NCI-H187 (cell line): ENCODE measurements around the gene FRMPD4.

Source experiments
- DNase-seq, 2 experiments: peaks; one replicate each; lab custom pipeline; 2025; lab: John Stamatoyannopoulos, UW

The FRMPD4 gene

DNA sequence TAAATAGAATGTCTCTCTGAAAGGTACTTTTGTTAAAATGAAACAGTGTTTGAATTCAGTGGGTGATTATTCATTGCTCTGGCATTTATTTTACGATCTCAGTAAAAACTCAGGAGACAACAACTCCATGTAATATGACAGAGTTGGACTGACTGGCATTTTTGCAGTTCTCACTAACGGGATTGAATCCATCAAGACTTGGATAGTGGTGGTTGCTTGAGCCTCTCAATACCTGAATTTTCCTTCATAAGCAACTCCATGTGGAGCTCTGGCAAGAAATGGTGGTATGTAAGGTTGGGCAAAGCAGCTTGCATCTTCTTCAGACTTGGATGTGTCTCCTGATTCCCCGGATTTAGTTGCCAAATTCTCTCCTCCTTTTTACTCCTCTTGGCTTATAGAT lies 72.7 kb downstream of the FRMPD4 start:
- DNase-seq, result no peak

DNA sequence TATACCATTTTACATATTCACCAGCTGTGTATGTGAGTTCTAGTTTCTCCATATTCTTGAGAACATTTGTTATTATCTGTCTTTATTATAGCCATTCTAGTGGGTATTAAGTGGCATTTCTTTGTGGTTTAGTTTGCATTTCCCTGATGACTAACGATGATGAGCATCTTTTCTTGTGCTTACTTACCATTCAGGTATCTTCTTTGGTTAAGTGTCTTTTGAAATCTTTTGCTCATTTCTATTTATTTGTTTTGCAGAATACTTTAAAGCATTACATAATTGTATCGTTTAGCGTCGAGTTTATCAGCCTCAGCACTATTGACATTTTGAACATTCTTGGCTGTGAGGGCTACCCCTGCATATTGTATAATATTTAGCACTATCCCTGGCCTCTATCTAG lies 85.4 kb downstream of the FRMPD4 start:
- DNase-seq, result no peak

DNA sequence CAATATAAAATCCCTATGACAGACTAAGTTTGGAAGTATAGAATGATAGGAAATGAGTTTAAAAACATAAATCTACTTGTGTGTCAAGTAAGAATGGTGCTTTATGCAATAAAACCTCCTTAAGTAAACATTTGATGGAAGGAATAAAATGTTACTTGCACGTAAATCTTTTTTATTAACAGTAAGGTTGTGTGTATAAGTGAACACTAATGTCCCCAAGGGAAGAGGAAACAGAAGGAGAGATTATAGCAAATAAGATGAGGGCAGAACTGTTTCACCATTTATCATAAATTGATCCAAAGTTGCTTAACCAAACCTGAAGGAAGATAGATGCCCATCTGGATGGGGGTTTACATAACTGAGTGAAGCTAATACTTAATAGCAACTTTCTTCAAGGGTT lies 86.8 kb downstream of the FRMPD4 start:
- no peak for DNase-seq

DNA sequence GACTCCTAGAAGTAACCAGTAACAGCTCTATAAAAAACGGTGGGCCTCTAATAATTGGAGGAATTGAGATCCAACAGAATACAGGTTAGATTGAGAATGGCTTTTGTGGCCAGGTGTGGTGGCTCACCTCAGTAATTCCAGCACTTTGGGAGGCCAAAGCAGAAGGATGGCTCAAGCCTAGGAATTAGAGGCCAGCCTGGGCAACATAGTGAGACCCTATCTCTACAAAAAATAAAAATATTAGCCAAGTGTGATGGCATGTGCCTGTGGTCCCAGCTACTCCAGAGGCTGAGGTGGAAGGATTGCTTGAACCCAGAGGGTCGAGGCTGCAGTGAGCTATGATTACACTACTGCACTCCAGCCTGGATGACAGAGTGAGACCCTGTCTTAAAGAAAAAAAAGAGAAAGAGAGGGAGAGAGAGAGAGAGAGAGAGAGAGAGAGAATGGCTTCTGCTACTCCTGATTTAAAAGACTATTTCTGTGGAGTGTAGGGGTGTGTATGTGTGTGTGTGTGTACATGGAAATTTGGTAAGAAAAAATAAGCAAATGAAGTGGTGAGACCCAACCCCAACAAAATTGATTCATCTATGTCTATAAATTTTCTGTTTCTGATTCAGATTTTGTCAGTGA lies 89.3 kb downstream of the FRMPD4 start:
- DNase-seq, result no peak

DNA sequence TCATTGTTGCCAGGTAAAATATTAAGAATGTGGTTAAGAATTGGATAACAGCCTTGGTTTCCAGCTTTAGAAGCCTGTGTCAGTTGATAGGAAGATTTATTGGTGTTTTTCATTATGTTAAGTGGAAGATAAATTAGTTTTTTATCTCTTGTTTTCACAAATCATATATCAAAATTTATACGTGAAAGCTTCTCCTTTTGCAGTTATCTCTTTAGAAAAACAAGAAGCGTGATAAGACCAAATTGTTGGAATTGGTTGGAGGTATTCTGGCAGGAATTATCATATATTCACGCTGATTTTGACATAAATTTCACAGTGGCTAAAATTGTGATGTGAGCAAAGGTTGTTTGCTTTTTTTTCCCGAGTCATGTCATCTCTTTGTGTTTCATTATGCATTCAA lies 90.6 kb downstream of the FRMPD4 start:
- no peak for DNase-seq

DNA sequence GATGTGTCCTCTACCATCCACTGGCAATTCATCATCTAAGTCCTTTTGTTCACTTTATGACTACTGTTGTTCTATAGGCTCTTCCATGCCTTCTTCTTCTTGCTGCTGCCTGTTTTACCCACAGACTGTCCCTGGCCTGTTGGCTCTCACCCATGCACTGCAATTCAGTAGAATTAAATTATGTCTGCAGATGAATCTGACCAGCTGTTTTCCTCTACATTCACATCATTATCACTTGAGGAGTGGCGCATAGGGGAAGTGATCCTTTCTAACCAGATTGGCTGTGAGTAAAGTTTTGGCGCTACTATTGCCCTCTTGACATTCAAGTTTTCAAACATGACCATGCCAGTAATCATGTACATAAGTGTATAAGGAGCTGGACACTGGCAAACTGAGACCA lies 91.7 kb downstream of the FRMPD4 start:
- no peak for DNase-seq

DNA sequence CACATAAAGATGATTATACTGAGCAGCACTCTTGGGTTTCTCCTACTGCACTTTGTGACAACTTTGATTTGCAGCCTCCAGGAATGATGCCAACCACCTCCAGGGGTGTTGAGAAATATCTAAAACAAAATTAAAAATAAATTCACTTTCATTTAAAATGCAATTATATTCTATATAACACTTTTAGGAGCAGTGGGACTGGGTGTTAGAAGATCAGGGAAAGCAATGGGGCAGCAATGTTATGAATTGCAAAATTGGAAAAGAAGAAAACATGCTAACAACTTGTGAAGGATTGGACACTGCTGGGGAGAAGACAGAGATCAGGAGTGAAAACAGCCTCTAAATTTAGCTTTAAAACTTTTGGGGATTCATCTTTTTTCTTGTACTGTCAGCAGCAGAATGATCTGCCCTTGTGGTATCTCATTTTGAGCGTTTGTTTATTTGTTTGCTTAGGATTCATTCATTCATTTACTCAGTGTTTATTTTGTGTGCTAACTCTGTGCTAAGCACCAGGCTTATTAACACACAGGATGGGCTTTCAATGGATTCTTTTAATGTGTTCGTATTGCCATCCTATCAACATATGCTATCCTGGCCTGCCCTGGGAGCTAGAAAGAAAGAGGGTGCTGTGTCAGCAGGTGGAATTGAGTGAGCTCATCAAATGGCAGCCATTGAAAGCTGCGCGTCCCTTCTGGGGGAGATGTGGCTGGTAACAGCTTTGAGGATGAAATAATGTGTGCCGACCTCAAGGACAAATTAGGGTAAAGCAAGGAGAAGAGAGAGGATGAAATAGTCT lies 96.5 kb downstream of the FRMPD4 start:
- no peak for DNase-seq

DNA sequence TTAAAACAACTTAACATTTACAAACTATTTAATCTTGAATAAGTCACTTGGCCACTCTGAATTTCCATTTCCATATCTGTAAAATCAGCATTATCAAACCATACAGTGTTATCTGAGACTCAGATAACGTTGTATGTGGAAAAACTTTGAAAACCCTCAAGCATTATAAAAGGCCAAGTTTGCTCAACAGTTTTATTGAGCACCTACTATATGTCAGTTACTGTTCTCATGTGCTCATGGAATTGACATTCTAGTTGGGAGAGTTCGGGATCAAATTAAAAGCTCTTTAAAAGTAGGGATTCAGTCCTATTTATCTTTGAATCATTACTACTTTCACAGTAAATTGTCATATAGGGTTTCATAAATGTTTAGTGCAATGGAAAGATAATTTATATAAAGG lies 97.9 kb downstream of the FRMPD4 start:
- no peak for DNase-seq

DNA sequence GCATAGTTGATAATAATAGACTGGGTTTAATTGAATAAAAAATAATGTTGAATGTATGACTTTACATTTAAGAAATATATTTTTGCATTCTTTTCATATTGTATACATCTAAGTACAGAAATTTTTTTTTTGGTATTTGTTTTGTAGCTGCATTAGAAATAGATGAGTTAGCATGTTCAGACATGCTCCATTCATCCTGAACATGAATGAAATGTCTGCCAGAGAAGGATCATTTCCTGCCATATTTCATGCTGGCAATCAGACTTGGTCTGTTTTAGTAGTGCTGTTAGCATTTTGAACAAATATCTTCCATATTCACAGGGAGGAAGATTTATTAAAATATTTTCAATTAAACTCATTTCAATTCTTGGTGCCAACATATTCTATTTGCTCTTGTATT lies 98.9 kb downstream of the FRMPD4 start:
- no peak for DNase-seq

DNA sequence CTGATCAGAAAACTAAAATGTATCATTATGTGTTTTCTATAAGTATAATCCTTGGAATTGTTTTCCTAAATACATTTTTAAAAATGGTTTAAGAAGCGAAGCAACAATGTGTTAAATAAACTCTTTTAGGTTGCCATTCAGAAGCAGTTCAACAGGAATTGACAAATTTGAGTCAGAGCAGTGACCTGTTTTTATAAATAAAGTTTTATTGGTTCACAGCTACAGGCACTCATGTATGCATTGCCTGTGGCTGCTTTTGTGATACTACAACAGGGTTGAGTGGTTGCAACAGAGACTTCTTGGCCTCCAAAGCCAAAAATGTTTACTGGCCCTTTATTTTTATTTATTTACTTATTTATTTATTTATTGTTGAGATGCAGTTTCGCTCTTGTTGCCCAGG lies 99.5 kb downstream of the FRMPD4 start:
- DNase-seq, result no peak

DNA sequence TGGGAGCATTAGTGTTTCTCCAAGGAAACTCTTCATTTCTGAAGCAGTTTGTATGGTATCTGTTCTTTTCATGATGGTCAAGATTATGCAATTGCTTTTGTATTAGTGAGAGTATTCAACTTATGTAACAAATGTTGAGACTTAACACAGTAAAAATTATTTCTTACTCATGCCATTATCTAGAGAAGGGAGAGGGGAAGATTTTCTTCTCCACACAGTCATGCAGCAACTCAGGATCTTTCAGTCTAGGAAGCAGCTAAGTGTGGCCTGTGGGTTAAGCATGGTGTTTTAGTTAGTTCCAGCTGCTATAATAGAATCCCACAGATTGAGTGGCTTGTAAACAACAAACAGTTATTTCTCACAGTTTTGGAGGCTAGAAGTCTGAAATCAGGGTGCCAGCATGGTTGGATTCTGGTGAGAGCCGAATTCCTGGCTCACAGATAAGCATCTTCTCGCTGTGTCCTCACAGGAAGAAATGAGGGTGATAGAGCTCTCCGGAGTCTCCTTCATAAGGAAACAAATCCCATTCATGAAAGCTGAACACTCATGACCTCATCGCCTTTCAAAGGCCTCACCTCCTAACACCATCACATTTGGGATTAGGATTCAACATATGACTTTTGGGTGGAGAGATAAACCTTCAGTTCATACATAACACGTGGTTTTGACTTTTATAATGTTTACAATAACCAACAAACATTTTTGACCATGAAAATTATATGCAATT lies 101.2 kb downstream of the FRMPD4 start:
- DNase-seq, result no peak

DNA sequence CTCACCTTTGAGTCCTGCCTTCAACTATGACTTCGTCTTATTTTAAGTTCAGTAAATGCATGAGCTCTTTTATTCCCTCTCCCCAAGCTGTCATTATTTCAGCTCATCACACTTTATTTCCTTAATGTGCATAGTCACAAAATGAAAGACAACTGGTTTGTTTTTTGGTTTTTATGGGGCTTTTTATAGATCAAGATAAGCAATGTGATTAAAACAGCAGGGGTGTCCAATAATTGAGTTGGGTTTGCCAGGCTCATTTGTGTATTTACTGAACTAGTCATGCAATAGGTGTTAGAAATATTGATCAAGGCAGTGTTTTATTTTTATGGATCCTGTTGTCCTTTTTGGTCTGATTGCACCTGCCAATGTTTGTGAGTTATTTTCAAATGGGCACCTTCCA lies 102.2 kb downstream of the FRMPD4 start:
- DNase-seq, result no peak

DNA sequence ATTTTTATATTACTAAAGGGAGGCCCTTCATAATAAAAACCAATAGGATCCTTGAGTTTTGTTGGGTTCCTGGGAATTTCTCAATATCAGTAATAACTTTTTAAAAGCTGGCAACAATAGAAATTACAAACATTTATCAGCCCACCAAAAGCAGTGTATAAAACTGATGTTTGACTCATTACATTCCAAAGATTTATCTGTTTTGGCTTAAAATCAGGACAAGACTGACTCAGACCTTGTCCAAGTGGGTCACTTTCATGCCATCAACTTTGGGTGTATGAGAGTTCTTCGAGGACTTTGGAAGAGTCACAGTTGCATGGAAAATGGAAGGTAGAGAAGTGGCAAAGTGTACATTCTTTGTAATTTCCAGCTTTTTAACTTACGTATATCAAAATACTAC lies 102.8 kb downstream of the FRMPD4 start:
- no peak for DNase-seq

DNA sequence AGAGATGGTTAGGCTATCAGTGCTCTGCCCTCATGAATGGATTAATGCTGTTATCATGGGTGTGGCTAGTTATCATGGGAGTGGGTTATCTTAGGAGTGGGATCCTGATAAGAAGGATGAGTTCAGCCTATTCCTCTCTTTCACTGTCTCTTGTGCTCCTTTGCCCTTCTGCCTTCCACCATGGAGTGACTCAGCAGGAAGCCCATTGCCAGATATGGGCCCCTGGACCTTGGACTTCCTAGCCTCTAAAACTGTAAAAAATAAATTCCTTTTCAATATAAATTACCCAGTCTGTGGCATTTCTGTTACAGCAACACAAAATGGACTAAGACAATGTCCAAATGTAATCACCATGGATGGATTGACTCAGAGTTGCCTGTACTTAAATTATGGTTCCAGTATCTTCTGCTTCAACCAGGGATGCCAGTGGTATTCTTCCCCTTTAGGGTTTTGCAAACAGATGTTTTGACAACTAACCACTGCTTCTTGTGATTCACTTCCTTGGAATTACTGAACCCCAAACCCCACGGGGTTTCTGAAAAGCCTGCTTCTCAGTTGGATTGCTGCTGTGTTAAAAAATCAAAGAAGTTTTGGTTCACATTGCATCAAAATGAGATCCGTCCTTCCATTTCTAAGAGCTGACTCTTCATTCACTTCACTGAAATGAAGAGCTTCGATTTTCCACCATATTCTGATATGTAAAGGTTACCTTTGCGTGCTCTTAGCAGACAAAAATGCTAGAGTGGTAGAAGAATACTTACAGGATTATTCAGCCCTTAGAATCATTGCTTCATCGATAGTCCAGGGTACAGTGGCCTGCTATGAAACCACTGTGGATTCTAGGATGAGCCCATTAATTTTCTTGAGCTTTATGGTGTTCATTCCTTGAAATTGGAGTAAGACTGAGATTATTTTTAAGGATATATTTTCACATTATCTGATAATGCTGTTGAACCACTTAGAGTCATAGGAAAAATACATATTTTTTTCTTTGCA lies 107.7 kb downstream of the FRMPD4 start:
- no peak for DNase-seq

DNA sequence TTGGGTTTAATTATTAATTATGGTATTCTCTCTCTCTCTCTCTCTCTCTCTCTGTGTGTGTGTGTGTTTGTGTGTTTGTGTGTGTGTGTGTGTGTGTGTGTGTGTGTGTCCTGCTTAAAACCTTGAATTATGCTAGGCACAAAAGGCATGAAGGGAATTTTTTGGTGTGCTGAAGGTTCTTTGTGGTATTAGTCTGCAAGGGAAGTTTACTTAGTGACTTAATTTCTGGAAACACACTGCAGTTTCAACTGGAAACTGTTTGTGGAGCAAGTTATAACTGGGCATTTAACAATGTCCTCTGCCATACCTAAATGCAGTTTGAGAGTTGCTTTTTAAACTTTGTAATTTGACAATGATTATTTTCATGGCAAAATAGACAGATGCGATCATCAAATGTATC lies 111.7 kb downstream of the FRMPD4 start:
- no peak for DNase-seq

DNA sequence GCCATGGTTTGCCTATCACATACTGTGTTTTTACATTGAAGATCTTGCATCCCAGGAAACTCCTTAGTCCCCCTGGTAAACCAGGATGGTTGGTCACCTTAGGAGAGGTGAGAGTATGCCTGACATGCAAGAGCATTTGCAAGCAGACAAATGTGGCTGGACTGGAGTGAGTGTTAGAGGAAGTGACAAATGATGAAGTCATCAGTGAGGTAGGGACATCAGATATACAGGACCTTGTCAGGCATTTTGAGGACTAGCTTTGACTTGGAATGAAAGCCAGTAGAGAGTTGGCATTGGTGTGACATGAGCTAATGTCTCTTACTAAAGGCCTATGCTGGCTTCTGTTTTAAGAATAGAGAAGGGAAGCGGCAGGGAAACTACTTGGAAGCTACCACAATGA lies 124.9 kb downstream of the FRMPD4 start:
- DNase-seq, result no peak

DNA sequence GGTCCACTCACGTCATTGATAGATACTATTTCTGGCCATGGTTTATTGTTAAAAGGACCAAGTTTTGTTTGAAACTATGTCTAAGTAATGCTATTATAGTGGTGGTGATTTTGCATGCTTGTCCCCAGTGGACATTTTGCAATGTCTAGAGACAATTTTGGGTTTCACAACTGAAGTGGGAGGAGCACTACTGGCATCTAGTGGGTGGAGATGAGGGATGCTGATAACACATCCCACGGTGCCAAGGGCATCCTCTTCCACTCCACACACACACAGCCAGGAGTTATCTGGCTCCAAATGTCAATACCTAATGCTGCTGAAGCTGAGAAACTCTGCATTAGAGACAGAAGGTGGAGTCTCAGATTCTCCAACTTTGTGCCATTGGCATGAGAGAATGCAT lies 131.2 kb downstream of the FRMPD4 start:
- no peak for DNase-seq

DNA sequence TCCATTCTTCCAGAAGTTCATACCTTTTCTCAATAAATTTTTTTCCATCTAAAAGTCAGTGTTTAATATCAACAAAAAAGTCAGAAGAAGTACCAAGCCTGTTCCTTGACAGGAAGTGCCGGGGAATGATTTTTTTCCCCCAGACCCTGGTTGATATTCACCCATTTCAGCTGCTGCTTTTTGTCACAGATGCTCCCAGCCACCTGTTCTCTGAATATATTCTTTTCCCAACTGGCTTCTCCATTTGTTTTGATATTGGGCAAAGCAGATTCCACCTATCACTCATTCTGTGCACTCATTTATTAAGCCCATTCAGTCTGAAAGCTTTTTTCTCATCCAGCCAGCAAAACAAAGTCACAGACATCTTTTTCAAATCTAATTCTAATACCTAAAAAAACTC lies 139.9 kb downstream of the FRMPD4 start:
- DNase-seq, result no peak

DNA sequence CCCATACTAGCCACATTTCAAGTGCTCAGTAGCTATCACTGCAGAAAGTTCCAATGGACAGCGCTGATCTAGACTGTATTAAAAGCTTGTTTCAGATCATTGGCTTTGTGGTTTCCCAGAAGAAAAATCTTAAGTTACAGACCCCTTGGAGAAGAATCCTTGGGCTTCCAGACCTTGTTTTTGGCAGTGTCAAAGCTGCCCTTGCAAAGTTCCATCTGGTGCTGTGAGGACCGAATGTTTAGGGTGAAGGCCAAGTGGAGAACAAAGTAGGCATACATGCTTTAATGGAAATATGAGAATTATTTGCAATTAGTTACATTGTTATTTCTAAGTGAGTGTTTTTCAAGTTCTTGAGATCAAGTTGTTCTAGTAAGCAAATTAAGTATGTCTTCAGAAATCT lies 144.7 kb downstream of the FRMPD4 start:
- no peak for DNase-seq

DNA sequence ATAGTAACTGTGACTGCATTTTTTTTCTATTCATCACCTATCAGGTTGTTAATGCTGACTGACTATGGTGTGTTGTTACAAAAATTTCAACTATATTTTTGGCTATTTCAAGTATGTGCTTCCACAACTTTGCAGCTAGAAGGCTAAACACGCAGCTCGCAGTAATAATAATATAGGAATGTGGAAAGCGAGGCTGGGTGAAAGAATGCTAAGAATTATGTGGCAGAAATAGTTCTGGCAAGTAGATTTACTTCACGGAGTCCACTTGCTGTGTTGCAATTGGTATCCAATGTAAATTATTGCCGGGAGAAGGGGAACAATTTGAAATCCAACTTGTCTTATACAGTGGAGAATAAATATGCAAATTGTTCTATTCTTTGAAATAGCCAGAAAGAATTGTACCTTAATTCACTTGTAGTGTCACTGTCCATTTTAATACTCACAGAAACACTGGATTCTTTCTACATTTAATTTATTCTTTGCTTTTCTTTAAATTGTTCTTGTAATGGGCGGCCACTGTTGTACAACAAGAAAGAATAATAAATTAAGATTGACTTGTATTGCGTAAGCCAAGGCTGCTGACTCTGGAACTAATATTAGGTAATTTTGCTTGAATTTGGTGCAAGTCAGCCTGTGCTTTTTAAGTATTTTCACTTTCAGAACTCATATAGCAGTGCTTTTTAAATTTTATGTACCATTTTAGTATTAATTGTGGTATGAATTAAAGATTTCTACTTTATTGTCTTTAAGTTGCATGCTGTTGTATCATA lies 154.9 kb downstream of the FRMPD4 start:
- no peak for DNase-seq

DNA sequence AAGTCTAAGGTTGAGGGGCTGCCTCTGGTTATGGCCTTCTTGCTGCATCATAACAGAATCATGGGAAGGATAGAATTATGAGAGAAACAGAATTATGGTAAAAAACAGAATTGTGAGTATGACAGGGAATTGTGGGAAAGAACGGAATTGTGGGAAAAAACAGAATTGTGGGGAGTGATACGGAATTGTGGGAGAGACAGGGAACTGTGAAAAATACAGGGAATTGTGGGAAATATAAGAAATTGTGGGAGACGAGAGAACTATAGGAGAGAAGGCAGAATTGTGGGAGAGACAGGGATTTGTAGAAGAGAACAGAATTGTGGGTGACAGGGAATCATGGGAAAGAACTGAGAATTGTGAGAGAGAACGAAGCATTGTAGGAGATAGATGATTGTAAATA lies 159.1 kb downstream of the FRMPD4 start:
- no peak for DNase-seq
